Breast epithelium (tissue), 3 donors: ENCODE results near the gene RABGAP1L.

ENCODE experiments used
- POLR2A ChIP-seq: fragments of 450-650 bp; IDR thresholded peaks from one replicate; pipeline ENCODE4 v1.6.1; 2016; ENCODE audit warnings: antibody characterized with exemption, mild to moderate bottlenecking, moderate library complexity
- POLR2AphosphoS5 ChIP-seq, 3 donors: sonication (generic); formaldehyde crosslinking; IDR thresholded peaks; one replicate each; pipeline ENCODE4 v1.6.1; 2017; ENCODE audit warnings: antibody characterized with exemption in 3 of 3
- TF ChIP-seq, protein P1 (sequence below), 3 donors: fragments of 450-650 bp; IDR thresholded peaks; one replicate each; pipeline ENCODE4 v1.5.1; 2016 to 2017; ENCODE audit warnings: antibody characterized with exemption in 3 of 3, mild to moderate bottlenecking in 3 of 3, moderate library complexity in 3 of 3

DNA sequence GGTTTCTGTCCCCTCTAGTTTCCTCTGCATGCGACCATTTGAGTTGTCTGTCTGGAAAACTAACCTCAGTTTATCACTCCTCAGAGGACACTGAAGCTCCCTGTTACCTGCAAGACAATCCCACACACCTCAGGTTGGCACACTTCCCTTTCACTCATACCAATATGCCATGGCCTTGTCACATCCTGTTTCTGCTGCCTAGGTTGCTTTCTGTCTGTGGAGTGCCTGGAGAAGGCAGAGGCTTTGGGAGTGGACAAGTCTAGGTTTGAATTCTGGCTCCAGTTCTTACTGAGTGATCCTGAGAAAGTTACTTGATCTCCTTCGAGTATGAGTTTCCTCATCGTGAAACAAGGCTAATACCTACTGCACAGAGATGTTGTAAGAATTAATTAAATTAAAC is 668.9 kb downstream of the RABGAP1L start:
- TF ChIP-seq, protein P1, sequence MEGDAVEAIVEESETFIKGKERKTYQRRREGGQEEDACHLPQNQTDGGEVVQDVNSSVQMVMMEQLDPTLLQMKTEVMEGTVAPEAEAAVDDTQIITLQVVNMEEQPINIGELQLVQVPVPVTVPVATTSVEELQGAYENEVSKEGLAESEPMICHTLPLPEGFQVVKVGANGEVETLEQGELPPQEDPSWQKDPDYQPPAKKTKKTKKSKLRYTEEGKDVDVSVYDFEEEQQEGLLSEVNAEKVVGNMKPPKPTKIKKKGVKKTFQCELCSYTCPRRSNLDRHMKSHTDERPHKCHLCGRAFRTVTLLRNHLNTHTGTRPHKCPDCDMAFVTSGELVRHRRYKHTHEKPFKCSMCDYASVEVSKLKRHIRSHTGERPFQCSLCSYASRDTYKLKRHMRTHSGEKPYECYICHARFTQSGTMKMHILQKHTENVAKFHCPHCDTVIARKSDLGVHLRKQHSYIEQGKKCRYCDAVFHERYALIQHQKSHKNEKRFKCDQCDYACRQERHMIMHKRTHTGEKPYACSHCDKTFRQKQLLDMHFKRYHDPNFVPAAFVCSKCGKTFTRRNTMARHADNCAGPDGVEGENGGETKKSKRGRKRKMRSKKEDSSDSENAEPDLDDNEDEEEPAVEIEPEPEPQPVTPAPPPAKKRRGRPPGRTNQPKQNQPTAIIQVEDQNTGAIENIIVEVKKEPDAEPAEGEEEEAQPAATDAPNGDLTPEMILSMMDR (IDR thresholded peaks at IDR 0.05) = no peak
- TF ChIP-seq POLR2A (no peak), POLR2AphosphoS5 (IDR thresholded peaks at IDR 0.05) (no peak)
